SIG-M5 treated with dmso at 0.1 percent for 504 hours (cell line): ENCODE measurements around the gene LETM1.
"Not testable (repeated sequence)": the region's sequence is repeated elsewhere in the genome, so short reads cannot be mapped to it uniquely, and the experiment has no call there.

ENCODE experiments used
- DNase-seq: peaks from one replicate; lab custom pipeline; 2025; ENCODE audit not compliant: unreplicated experiment; lab: John Stamatoyannopoulos, UW

Gene LETM1

DNA sequence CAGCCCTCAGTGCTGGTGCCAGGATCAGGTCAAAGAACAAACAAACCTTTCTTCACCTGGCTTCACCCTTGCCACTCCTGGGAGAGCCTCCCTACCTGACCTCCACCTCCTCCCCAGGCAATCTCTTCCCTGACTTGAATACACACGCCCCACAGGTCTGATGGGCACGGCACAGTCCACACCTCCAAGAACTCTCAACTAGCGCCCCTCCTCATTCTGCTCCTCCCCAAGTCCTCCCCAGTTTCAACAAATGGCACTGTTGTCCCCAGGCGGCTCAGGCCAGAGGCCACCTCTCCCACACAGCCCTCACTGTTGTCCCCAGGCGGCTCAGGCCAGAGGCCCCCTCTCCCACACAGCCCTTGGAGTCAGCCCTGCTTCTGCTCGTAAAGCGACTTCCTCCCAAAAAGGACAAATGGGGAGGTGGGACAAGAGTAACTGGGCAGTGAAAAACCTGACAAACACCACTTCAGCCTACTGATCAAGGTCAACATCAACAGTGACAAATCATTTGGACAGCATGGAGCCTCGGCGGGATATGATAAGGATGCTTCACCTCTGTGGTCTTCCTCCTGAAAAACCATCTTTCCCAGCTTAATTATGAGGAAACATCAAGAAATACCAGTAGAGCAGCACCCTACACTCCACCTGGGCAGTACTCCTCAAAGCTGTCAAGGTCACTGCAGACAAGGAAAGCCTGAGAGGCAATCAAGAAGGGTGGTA, 2.9 kb downstream of the LETM1 start:
- no peak for DNase-seq

DNA sequence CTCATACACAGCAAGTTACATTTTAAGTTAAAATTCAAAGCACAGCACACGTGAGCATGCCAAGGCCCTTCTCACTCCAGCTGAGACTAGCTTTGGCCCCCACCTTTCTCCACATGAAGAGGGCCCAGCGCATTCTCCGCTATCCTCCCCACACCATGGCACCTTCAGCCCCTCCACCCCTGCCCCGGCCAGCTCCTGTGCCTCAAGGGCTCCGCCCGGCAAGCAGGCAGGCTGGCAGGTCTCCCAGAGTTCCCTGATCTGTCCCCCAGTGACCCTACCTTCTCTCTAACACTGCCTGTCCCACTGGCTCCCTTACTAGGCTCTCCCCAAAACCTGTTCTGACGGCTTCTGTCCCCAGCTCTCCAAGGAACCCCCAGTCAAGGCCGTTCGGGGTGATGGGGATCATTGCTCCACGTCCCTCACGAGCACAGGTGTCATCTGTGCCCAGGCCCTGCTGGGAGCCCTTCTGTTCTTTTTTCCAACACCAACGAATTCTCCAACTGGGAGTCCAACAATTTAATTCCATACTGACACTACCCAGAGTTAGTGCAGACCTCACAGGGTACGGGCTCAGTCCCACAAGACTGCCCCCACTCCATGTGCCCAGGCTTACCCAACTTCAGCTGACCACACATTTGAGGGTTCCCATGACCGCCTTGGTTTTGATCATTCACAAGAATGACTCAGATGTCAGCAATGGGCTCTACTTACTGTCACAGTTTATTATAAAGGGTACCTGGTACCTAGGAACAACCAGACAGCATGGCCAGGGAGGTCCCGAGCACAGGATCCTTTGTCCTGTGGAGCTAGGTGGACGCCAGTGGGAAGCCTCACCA, 4.2 kb downstream of the LETM1 start:
- no peak for DNase-seq

DNA sequence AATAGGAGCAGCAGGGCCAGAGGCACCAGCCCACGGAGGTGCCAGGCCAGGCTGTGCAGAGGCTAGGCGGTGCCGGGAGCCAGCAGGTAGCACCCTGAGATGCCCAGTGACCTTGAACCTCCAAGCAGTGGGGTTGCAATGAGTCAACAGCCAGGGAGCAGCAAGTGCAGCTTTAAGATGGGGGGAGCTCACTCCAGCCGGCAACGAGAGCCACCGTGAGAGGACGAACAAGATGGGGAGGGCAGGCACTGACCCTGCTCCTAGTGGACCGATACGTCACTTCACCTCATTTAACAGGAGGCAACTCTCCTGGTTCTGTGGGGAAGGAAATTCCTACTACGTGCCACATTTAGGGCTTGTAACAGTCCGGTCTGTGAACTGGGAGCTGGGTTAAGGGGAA, 4.8 kb downstream of the LETM1 start:
- no peak for DNase-seq

DNA sequence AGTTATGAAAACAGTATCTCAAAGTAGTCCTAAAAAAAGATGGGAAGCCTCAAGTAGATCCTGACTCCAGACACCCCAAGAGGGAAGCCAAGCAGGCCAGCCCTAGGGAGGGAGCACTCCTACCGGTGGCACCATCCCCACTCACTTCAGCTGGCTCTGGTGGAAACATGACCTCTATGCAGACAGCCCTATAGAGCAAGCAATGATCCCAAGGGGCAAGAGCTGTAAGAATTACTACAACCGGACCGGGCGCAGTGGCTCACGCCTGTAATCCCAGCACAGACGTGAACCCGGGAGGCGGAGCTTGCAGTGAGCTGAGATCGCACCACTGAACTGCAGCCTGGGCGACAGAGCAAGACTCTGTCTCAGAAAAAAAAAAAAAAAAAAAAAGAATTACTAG, 5.7 kb downstream of the LETM1 start:
- DNase-seq = no peak

DNA sequence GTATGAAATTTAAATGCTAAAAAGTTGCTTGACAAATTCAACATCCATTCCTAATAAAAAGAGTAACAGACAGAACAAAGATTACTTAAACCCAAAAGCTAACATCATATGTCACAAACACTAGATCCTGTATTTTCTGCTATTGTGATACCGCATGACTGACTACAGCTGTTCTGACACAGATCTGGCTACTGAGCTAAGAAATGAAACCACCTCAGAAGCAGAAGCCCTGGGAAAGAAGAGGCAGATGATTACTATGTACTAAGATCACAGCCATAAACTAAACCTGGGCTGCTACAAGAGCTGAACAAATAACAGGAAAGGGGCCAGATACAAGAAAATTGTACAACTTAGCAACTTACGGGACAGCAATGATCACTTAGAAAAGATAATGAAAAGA, 9.4 kb downstream of the LETM1 start:
- DNase-seq = no peak

DNA sequence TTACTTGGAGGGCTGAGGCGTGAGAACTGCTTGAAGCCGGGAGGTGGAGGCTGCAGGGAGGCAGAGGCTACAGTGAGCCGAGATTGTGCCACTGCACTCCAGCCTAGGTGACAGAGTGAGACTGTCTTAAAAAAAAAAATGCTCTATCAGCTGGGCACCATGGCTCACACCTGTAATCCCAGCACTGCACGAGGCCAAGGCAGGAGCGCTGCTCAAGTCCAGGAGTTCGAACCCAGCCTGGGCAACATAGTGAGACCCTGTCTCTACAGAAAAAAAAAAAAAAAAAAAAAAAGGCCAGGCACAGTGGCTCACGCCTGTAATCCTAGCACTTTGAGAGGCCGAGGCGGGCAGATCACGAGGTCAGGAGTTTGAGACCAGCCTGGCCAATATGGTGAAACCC, 11.3 kb downstream of the LETM1 start:
- not testable (repeated sequence) for DNase-seq

DNA sequence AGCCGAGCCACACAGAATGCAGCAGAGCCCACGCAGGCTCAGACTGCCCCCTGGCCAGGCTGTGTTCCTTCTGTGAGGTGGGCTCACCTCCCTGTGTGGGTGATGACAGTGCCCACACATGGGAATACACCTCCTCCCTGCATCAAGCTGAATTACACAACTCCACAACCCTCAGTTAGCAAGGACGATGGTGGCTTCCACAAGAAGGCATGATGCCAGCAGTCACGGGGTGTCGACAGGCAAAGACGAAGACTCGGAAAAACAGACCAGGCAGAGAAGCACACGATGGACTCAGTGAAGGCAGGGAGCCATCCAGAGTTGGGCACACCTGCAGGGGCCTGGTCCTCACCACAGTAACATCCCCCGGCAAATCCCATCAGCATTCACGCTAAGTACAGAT, 12.1 kb downstream of the LETM1 start:
- no peak for DNase-seq

DNA sequence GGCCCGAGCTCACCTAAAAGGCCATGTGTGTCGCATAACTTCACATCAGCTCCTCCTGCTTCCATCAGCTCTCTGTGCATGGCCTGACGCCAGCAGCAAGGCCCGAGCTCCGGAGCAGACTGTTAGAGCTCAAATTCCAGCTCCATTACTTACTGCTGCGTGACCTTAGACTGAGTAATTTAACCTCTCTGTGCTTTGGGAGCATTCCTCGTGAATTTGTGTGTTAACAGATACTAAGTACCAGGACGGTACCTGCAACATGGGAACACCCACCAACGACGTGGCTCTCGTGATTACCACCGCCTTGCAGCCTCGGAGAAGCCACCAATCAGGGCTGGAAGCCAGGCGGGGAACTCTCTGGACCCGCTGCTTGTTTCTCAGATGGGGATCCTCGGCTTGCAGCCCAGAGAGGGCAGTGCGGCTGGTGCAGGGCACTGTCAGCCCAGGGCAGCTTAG, 12.9 kb downstream of the LETM1 start:
- DNase-seq = no peak

DNA sequence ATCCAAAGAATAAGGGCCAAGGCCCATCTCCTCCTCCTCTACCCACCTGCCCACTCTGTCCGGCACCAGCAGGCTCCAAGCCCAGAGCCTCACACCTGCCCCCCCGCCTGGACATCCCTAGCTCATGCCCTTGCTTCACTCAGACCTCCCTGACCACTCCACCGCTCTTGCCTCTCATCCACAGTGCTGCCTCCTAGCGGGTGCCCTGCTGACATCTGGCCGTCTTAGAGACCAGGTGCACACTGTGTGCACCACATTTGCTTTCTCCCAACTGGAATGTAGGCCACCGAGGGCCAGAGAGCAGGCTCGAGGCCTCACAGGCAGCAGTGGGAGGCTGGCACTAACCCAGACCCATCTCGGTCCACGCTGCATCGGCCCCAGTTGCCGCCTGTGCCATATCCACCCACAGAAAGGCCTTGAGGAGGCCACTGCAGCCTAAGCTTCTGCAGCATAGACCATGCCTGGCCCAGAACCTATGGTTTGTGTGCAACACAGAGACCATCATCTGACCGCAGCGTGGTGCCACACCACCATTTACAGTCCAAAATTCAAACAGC, 13.5 kb downstream of the LETM1 start:
- no peak for DNase-seq

DNA sequence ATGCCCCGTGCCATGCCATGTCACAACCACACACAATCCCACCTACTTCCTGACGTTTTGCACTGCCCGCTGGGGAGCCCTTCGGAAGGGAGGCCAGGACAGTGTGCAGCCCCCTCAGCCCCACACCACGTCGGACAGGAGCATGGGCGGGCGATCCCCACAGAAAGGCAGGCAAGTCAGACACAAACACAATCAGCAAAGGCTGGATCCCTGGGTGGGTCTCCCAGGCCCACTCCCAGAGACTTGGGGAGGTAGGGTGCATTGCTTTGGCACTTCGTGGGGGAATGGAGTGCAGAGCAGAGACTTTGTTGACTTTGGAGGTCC, 14.1 kb downstream of the LETM1 start:
- no peak for DNase-seq

DNA sequence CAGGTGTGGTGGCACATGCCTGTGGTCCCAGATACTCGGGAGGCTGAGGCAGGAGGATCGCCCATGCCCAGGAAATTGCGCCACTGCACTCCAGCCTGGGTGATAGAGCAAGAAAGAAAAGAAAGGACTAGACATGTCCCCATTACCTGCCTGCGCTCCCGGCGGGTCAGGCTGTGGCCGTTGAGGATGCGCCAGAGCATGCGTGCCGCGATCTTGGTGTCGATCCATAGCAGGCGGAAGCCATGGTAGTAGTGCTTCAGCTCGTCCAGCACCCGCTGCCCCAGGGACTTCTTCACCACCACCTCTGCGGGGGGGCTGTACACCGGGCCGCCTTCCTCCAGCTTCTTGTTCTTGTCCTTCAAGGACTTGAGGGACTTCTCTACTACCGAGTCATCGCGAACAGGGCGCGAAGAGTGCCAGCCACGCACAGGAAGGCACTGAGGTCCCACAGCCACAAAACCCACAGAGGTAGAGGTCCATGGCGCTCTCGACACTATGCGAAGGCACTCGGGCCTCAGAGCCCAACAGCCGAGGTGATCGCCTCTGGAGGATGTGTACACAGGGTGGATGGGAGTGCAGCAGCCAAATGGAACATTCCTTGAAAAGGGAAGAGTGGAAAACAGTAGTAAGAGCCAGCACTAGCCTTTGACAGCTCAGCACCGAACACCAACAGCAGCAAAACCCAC, 14.6 kb downstream of the LETM1 start:
- no peak for DNase-seq

DNA sequence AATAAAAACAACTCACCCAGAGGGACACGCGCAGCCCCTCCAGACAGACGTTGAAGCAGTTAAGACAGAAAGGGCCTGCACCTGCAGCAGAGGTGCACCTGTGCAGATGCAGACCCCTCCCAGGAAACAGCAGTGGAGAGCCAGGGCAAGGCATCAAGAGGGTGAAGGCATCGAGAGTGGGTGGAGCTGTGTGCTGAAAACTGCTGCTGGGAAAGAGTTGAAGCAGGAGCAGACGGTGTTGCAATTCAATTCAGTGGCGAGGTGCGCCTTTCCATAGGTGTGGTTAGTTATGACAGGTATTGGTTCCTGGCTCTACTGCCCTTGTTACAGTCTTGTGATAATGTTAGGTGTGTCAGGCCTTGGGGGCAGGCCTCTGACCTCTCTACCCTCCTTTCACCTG, 16.7 kb downstream of the LETM1 start:
- no peak for DNase-seq

DNA sequence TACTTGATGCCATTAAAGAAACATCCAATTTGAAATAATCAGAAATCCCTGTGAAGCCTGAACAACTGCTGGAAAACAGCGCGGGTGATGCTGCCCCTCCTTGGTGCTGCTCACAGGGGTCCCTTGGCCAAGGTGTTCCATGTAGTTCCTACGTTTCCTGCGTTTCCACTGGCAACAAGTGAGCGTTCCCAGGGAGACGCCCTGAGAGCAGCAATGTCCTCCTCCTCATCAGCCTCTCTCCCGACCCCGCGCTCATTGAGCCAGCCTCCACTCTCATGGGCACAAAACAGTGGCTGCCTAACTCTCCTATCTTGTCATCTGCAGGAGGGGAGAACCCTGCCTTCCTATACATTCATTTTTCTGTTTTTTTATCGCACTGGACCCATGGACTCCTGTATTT, 18.9 kb downstream of the LETM1 start:
- no peak for DNase-seq

DNA sequence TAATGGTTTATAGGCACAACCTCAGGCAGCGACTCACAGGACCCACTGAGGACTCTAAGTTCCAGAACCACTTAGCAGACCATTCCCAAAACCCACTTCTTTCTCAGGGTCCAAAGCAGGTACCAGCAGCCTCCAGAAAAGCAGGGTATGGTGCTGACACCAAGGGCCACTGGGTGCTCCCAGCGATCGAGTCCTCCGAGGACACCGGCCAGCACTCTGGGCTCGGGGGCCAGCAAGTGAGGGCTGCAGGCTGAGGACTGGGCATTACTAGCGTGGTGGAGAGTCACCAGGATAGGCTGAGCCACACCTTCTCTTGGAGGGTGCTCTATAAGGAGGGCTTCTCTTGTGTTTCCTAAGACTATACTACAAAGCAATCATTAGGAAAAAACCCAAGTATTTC, 19.3 kb downstream of the LETM1 start:
- DNase-seq = no peak

DNA sequence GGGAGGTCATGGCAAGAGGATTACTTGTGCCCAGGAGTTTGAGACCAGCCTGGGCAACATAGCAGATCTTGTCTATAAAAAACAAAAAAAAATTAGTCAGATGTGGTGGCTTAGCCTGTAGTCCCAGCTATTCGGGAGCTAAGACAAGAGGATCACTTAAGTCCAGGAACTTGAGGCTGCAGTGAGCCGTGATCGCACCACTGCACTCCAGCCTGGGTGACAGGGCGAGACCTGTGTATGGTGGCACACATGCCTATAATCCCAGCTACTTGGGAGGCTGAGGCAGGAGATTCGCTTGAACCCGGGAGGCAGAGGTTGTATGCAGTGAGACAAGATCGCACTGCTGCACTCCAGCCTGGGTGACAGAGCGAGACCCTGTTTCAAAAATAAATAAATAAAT, 20.1 kb downstream of the LETM1 start:
- DNase-seq = not testable (repeated sequence)

DNA sequence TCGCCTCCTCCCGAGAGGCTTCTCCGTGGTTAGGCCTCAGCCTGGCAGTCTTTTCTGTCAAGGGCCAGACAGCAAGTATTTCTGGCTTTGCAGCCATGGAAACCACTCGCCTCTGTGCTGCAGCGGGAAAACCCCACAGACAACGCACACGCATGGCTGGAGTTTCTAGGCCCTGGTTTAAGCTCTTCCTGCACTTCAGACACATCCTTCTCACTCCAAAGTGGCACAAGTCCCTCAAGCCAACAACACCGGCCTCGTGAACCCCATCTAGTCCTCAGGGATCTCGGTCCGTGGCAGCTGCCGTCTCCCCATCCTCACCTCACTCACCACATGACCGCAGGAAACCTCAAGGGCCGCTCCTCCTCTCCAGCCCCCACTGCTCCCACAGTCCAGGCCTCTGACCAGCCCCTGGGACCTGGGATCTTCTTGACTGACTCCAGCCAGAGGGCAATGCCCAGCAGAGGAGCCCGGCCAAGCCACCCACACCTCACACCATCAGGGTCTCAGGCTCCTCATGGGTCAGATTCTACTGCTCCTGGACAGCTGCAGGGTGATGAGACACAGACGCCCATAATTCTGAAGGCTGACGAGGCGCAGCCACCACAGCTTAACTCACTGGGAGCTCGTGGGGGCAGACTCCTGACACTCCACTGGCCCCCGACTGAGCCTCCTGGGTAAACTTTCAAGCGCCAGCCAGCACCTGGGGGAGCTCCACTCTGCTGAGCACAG, 21.7 kb downstream of the LETM1 start:
- no peak for DNase-seq

DNA sequence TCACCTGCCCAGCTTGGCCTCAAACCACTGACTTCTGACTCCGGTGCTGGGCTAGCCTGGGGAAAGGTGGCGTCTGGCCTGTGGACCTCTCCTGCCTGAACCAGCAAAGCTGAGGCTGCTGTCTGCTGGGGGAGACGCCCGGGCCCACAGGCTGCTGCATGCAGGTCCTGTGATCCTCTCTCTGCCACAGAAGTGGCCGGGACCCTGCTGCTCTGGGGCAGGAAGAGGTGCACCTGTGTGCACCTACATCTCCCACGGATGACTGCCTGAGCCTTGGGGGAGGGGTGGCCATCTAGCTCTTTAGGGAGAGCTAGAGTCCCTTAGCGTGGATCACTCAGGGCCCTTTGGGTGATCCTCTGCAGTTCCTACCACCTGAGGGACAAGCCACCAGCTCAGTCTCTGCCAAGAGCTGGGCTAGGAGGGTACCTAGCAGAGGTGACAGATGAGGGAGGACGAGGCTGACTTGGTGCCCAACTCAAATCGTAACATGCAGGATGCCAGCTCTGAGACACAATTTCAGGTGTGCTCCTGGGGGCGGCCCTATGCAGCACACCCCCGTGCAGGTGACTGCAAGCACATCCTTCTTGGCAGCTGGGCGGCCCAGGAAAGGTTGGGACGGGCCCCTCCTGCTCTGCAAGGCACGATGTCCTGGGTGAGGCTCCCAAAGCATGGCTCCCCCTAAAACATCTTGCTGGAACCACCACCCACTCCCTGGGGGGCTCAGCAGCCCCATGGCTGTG, 22.5 kb downstream of the LETM1 start:
- DNase-seq = no peak

DNA sequence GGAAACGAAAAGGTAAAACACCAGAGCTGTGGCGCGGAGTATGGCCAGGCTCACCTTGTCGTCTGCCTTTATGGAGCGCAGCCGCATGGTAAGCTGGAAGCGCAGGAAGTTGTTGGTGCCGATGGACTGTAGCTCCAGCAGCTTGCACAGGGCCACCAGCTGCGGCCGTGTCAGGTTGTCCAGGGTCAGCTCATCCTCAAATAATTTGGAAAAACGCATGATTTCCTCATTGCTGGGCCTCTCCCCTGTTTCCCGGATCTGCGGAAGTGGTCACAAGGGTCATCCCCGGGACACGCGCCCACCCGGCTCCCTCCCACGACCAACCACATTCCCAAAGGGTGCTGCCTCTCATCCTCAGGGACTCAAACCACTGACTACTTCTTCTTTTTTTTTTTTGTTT, 23.3 kb downstream of the LETM1 start:
- DNase-seq = no peak

DNA sequence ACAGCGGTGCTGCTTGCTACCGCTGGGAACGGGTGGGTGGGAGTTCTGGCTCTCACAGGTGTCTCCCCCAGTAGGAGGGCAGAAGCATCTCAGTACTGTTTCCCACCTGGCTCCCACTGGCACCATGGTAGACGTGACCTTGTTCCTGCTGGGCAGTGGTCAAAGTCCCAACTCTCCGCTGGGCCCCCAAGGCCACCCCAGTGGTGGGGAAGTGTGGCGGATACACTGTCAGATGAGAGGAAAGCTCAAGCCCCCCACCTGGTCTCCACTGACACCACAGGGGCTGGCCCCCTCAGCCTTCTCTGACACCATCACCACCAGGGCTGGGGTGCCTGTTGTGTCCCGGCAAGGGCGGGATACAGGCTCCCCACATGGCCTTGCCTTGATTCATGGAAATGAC, 24.6 kb downstream of the LETM1 start:
- no peak for DNase-seq

DNA sequence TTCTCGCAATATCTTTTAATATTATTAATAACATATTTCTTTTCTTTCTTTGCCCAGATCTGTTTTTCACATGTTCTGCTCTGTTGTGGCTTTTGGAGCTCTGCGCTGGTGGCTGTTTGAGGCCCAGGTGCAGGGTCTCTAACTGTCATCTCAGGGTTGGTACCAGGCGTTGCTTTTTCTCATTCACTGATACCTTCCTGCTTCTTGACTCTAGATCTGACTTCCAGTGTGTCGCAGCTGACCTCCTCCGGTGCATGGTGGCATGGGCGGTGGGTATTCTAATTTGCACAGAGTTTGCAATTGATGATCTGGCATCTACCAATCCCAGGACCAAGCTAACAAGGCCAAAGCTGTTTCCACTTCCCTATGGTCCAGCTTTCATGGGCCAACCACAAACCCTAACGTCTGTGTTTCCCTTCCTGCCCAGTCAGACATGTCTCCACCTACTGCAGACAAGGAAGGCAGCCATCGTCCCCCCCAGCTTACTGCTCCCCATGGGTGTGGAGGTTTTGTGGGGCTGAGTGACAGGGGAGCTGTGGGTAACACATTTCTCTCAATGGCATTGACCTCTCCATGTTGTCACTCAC, 25.2 kb downstream of the LETM1 start:
- no peak for DNase-seq
